Karpas-422 (cell line): ENCODE results near the gene LYZL2. TPM values are rescaled to one million over a fixed set of nuclear protein-coding genes. Genes with fewer than 3 reads are reported as not detected.
"Not testable (repeated sequence)": the region's sequence is repeated elsewhere in the genome, so short reads cannot be mapped to it uniquely, and the experiment has no call there.

Experiments used
- DNase-seq: peaks from one replicate; pipeline ENCODE4 v3.0.0-alpha.2; 2015
- H2AFZ ChIP-seq: fragments of 200-600 bp; sonication (generic); 2 replicates; pipeline ENCODE4 v1.6.1; 2014; ENCODE audit warnings: antibody characterized with exemption, low read length, mixed read lengths
- H3K27ac ChIP-seq: fragments of 200-600 bp; sonication (generic); 2 replicates; pipeline ENCODE4 v1.5.1; 2014; ENCODE audit warnings: mild to moderate bottlenecking, low read length, moderate library complexity
- H3K27me3 ChIP-seq: fragments of 200-600 bp; sonication (generic); 2 replicates; pipeline ENCODE4 v1.6.1; 2014; ENCODE audit warnings: low read length, mixed read lengths
- H3K36me3 ChIP-seq: fragments of 200-600 bp; sonication (generic); 2 replicates; pipeline ENCODE4 v1.6.1; 2014; ENCODE audit warnings: low read length, mixed read lengths; ENCODE audit not compliant: insufficient read depth
- H3K4me1 ChIP-seq: fragments of 200-600 bp; sonication (generic); 2 replicates; pipeline ENCODE4 v1.6.1; 2014; ENCODE audit warnings: mild to moderate bottlenecking, low read length, mixed read lengths
- H3K4me2 ChIP-seq: fragments of 200-600 bp; sonication (generic); 2 replicates; pipeline ENCODE4 v1.6.1; 2014; ENCODE audit warnings: low read length, low read depth, mild to moderate bottlenecking; ENCODE audit not compliant: poor library complexity, severe bottlenecking
- H3K4me3 ChIP-seq: fragments of 200-600 bp; sonication (generic); 2 replicates; pipeline ENCODE4 v1.5.1; 2014; ENCODE audit warnings: mild to moderate bottlenecking, antibody characterized with exemption, low read length, mixed read lengths
- H3K79me2 ChIP-seq: fragments of 200-600 bp; sonication (generic); 2 replicates; pipeline ENCODE4 v1.6.1; 2014; ENCODE audit warnings: mild to moderate bottlenecking, low read length, mixed read lengths
- H3K9ac ChIP-seq: fragments of 200-600 bp; sonication (generic); 2 replicates; pipeline ENCODE4 v1.6.0; 2014; ENCODE audit warnings: low read length
- H3K9me2 ChIP-seq: fragments of 200-600 bp; sonication (generic), shearing (Covaris generic); replicated peaks from 2 replicates; pipeline ENCODE4 v1.6.0; 2014; ENCODE audit warnings: mild to moderate bottlenecking, low read length, moderate library complexity; ENCODE audit not compliant: insufficient read depth
- H3K9me3 ChIP-seq: fragments of 300-700, 200-600 bp; sonication (generic); 2 replicates; pipeline ENCODE4 v1.6.1; 2014; ENCODE audit warnings: low read length, mixed read lengths
- H4K20me1 ChIP-seq: fragments of 200-600 bp; sonication (generic); 2 replicates; pipeline ENCODE4 v1.6.1; 2014; ENCODE audit warnings: mild to moderate bottlenecking, antibody characterized with exemption, low read length, low read depth; ENCODE audit not compliant: insufficient read depth
- total RNA-seq: library from RNA; depleted of rRNA; stranded (reverse); fragments of >200 nt; shearing (Covaris generic); gene quantifications from 2 replicates; pipeline ENCODE4 v1.2.3, GENCODE V29; 2014; ENCODE audit warnings: low replicate concordance

Gene LYZL2
- total RNA-seq, 1 experiment from 2014 or later: not detected

DNA sequence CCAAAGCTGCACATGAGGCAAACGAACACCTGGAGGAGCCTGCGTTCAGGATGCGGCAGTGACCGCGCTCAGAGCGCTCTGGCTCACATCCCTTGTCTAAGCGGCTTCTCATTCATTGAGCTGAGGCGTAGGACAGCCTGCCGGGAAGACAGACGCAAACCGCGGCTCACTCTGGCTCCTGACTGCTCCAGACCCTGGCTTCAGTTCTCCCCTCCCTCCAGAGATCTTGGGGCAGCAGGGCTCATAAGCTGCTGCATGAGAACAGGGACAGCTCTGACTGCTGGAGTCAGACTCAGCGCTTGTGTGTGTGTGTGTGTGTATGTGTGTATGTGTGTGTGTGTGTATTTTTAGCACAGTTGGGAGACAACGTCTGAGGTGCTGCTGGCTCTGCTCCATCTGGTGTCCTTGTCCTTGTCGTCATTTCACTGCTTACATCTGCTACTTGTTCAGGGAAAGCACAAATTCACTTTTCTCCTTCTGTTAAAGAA lies 15.8 kb upstream of the LYZL2 start:
- Histone ChIP-seq H3K9me2 (no peaks in the 10 kb centered on the region), H3K4me3 (no peak overlapping the region), H3K36me3 (no peaks in the 10 kb centered on the region), H2AFZ (no peak overlapping the region), H3K27ac (no peak overlapping the region), H4K20me1 (no peaks in the 10 kb centered on the region), H3K9ac (no peak overlapping the region), H3K9me3 (no peaks in the 10 kb centered on the region), H3K4me1 (peaks cover under 1% of the 10 kb centered on the region; the same call in 1 of the 2 replicates), H3K4me2 (no peak overlapping the region), H3K79me2 (no peaks in the 10 kb centered on the region), H3K27me3 (no peaks in the 10 kb centered on the region)
- no peak for DNase-seq

DNA sequence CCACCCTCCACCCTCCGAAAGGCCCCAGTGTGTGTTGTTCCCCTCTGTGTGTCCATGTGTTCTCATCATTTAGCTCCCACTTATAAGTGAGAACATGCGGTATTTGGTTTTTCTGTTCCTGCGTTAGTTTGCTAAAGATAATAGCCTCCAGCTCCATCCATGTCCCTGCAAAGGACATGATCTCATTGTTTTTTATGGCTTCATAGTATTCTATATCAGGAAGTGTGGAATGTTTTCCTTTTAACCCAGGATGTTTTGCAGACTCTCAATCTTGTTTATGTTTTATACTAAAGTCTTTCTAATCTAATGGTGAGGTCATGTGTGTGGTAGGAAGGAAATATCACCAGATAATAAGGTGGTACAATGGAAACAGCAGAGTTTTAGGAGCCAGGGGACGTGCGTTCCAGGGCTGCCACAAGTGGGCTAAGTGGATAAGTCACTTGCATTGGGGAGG lies 14.9 kb upstream of the LYZL2 start:
- not testable (repeated sequence) for H2AFZ ChIP-seq, H3K4me2 ChIP-seq, H3K4me1 ChIP-seq, H3K27ac ChIP-seq, H4K20me1 ChIP-seq, H3K9ac ChIP-seq, H3K79me2 ChIP-seq, H3K27me3 ChIP-seq, H3K36me3 ChIP-seq, H3K4me3 ChIP-seq, H3K9me2 ChIP-seq, H3K9me3 ChIP-seq, DNase-seq

DNA sequence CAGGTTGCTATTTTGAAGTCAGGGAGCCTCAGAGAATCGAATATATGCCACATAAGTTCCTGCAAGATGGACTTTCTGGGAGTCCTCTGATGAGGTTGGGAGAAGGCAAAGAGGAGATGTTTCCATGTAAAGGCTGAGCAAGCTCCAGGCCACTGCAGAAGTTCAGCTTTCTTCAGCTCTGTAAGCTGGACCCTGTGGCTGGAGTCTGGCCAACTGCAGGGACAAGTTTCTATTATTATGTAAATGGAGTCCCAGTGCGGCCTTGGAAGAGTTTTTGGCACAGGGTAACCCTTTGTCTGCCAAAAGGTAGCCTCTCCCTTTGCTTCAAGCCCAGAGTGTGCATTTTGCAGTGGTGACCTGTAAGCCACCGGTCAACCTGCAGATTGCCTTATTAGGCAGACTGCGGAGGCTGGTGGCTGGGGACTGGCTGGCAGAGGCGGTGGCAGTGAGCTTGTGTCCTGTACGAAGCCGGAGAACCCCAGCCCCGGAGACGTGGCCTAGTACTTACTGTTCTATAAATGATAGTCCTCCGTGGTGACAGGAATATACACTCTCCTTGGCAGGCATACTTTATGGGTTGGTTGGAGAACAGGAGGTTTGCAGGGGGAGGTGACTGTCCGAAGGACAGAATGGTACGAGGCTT lies 14.1 kb upstream of the LYZL2 start:
- not testable (repeated sequence) for H3K9me3 ChIP-seq, H3K79me2 ChIP-seq, H3K4me2 ChIP-seq, H3K27ac ChIP-seq, H2AFZ ChIP-seq, H3K9ac ChIP-seq, H3K4me1 ChIP-seq, H3K36me3 ChIP-seq, H4K20me1 ChIP-seq, H3K4me3 ChIP-seq, H3K27me3 ChIP-seq, DNase-seq, H3K9me2 ChIP-seq

DNA sequence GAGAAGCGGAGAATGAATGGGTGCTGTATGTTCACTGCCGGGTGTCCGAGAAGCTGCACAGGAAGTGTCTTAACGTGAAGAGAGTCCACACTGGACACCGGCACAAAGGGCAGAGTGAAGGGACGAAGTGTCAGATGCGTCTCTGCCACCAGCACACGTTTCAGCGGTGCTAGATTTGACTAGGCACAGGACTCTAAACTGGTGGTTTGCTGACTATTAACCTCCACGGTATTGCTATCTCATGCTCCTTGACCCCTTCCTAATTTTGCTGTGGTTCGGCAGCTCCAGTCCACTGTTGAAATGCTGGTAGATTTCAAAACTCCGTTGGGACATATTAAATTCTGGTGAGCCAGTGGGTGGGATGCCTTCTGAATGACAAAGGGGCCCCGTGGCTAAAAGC lies 13.3 kb upstream of the LYZL2 start:
- not testable (repeated sequence) for H3K36me3 ChIP-seq, DNase-seq

DNA sequence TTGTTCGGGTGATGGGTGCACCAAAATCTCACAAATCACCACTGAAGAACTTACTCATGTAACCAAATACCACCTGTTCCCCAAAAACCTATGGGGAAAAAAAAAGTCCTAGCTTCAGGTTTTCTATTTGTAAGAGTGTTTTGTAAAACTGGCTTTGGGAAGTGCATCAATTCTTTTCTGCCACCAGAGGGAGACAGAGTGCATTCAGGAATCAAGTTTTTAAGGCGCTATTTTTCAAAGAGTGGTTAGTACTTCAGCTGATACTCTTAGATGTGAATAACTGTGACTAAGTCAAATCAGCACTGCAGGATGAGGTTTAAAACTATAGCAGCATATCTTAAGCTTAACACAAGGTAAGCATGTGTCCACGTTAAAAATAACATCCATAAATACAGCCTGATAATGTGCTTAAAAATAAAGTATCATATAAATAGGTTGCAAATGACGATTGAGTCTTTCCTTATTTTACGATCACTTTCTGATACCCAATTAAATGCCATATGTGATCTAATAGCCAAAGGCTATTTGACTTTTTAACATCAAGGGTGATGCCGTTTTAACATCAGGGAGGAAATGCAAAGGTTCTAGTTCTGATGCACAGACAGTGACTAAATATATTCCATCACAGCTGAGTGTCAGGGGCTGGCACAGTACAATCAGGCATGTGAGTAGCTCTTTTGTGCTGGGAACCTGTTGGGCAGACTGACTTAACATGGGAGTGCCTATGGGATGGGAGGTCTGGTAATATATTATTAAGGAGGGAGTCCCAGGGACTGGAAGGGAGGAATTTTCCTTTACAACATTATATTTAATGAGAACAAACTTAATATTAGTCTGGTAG lies 10.6 kb upstream of the LYZL2 start:
- H3K27ac ChIP-seq: no peak overlapping the region
- H3K36me3 ChIP-seq: no peaks in the 10 kb centered on the region
- H3K27me3 ChIP-seq: no peaks in the 10 kb centered on the region
- no peak overlapping the region for H2AFZ ChIP-seq
- H4K20me1 ChIP-seq: no peaks in the 10 kb centered on the region
- H3K4me1 ChIP-seq: peaks cover 4% of the 10 kb centered on the region; the same call in 1 of the 2 replicates
- H3K4me2 ChIP-seq: no peak overlapping the region
- no peaks in the 10 kb centered on the region for H3K9me3 ChIP-seq
- peak; percentile 74 for DNase-seq
- no peaks in the 10 kb centered on the region for H3K9me2 ChIP-seq
- H3K79me2 ChIP-seq: no peaks in the 10 kb centered on the region
- no peak overlapping the region for H3K9ac ChIP-seq
- no peak overlapping the region for H3K4me3 ChIP-seq

More for the DNA sequence above, 13.3 kb upstream of the LYZL2 start:
- not testable (repeated sequence) for H3K9ac ChIP-seq, H4K20me1 ChIP-seq, H3K9me2 ChIP-seq, H3K79me2 ChIP-seq, H3K4me2 ChIP-seq, H2AFZ ChIP-seq, H3K4me1 ChIP-seq, H3K9me3 ChIP-seq, H3K27ac ChIP-seq, H3K27me3 ChIP-seq, H3K4me3 ChIP-seq

DNA sequence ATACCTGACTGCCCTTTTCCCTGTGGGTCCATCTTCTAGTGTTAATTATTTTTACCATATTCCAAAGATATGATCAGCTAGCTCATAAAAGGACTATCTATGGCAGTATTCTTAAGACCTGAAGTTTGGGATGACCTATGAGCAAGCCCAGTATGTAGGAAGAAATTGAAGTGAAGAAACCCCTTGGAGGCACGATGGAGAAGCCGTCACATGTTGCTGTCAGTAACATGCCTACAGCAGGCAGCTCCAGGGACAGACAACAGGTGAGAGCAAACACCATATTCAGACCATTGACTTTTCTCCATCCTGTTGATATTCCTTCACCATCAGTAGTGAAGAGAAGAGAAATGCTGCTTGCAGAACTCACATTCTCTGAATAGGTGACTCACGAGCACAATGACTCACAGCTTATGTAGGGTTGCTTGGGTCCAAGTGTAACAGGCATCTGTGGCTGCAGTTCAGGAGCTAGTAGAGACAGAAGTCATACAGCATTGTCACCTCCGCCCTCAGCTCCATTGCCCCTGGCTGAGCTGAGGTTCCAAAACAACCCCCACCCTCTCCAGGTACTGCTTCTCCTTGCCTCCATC lies 8.4 kb upstream of the LYZL2 start:
- no peaks in the 10 kb centered on the region for H3K36me3 ChIP-seq
- no peak overlapping the region for H3K4me2 ChIP-seq
- H3K4me1 ChIP-seq: peaks cover 4% of the 10 kb centered on the region; the same call in 1 of the 2 replicates
- no peak overlapping the region for H2AFZ ChIP-seq
- no peak overlapping the region for H3K4me3 ChIP-seq
- no peaks in the 10 kb centered on the region for H3K9me3 ChIP-seq
- no peak for DNase-seq
- H3K79me2 ChIP-seq: no peaks in the 10 kb centered on the region
- no peak overlapping the region for H3K27ac ChIP-seq
- no peaks in the 10 kb centered on the region for H3K27me3 ChIP-seq
- H3K9me2 ChIP-seq: no peaks in the 10 kb centered on the region
- H4K20me1 ChIP-seq: no peaks in the 10 kb centered on the region
- H3K9ac ChIP-seq: no peak overlapping the region

DNA sequence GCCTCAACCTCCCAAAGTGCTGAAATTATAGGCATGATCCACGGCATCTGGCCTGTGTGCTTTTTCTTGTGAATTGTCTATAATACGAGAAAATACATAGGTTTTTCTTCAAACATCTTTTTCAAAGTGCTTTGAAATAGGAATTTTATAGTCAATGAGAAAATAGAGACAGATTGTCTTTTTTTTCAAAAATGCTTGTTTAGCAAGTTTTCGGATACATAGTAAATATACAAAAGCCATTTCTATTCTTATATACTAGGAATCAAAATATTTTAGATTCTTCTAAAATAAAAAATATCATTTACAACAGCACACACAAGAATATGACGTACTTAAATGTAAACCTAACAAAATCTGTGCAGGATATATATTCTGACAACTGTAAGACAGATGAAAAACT lies 1.6 kb upstream of the LYZL2 start:
- Histone ChIP-seq H3K9ac (no peak overlapping the region), H3K4me3 (no peak overlapping the region), H3K79me2 (no peaks in the 10 kb centered on the region), H3K4me1 (no peaks in the 10 kb centered on the region), H3K27ac (no peak overlapping the region), H3K4me2 (no peak overlapping the region), H4K20me1 (no peaks in the 10 kb centered on the region), H2AFZ (no peak overlapping the region), H3K9me3 (no peaks in the 10 kb centered on the region), H3K36me3 (no peaks in the 10 kb centered on the region), H3K9me2 (no peaks in the 10 kb centered on the region), H3K27me3 (no peaks in the 10 kb centered on the region)
- no peak for DNase-seq

DNA sequence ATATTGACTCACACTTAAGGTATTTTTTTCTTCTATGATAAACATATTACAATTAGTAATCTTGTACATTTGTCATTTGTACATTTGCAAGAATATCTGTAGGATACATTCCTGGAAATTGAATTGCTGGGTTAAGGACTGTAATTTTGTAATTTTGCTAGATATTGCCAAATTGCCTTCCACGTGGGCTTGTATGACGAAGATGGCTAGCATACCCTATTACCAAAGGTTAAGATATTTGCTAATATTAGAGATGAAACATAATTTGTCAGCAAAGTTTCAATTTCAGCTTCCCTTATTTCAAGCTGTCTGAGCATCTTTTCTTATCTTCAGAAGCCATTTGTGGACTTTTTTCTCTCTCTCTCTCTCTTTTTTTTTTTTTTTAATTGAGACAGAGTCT lies 1.0 kb upstream of the LYZL2 start:
- Histone ChIP-seq H3K27ac (no peak overlapping the region), H3K9me2 (no peaks in the 10 kb centered on the region), H3K9me3 (no peaks in the 10 kb centered on the region), H3K9ac (no peak overlapping the region), H3K27me3 (no peaks in the 10 kb centered on the region), H4K20me1 (no peaks in the 10 kb centered on the region), H2AFZ (no peak overlapping the region), H3K79me2 (no peaks in the 10 kb centered on the region), H3K4me1 (no peaks in the 10 kb centered on the region), H3K36me3 (no peaks in the 10 kb centered on the region), H3K4me3 (no peak overlapping the region), H3K4me2 (no peak overlapping the region)
- no peak for DNase-seq
